Muscle layer of duodenum (tissue), 2 donors: ENCODE measurements around the gene GLIPR1L2.

Source experiments
- H3K27ac ChIP-seq: one replicate; pipeline ENCODE4 v1.7.0; 2013; ENCODE audit warnings: mild to moderate bottlenecking, low read length
- H3K27me3 ChIP-seq: one replicate; pipeline ENCODE4 v1.7.0; 2013; ENCODE audit warnings: low read depth, mild to moderate bottlenecking, control low read depth, low read length
- H3K36me3 ChIP-seq, 2 donors: one replicate each; pipeline ENCODE4 v1.7.0; 2013; ENCODE audit warnings: low read length in 2 of 2, control low read depth in 1 of 2, mild to moderate bottlenecking in 1 of 2; ENCODE audit not compliant: insufficient read depth in 2 of 2, control insufficient read depth in 1 of 2
- H3K4me1 ChIP-seq, 2 donors: one replicate each; pipeline ENCODE4 v1.7.0; 2013; ENCODE audit warnings: low read length in 2 of 2, mild to moderate bottlenecking in 2 of 2, control low read depth in 1 of 2, moderate library complexity in 1 of 2; ENCODE audit not compliant: insufficient read depth in 2 of 2, control insufficient read depth in 1 of 2
- H3K4me3 ChIP-seq, 2 donors: one replicate each; pipeline ENCODE4 v1.7.0; 2013; ENCODE audit warnings: low read length in 2 of 2, low read depth in 1 of 2, mild to moderate bottlenecking in 1 of 2
- H3K9me3 ChIP-seq, 2 donors: one replicate each; pipeline ENCODE4 v1.7.0; 2013; ENCODE audit warnings: low read length in 2 of 2, control low read depth in 1 of 2, mild to moderate bottlenecking in 1 of 2; ENCODE audit not compliant: control insufficient read depth in 1 of 2
- donor health status: healthy.

The GLIPR1L2 gene

DNA sequence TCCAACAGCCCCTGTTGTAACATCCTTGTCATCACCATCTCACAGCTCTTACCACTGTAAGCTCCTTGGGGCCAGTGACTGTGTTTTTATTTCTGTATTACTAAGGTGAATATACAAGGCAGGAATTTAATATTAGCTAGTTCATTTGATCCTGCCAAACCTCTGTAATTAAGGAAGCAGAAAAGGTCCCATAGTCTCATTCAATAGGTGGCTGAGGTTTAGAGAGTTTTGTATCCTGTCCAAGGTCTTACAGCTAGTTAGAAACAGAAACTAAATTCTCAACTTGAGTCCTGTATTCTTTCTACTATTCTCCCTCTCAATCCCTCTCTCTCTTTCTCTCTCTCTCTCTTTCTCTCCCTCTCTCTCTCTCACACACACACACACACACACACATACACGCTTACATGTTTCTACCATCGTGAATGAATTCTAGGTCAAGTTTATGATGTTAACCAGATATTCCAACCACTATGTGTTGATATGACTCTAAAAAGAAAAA lies 89.1 kb downstream of the GLIPR1L2 start:
- H3K9me3 ChIP-seq: no peaks in the 10 kb centered on the region
- H3K4me3 ChIP-seq: peak overlapping the region; percentile 71 to 76
- no peaks in the 10 kb centered on the region for H3K27me3 ChIP-seq
- peaks cover 0 to 4% of the 10 kb centered on the region in 2 donors for H3K36me3 ChIP-seq
- H3K27ac ChIP-seq: peak overlapping the region; percentile 84
- H3K4me1 ChIP-seq: peaks cover 5 to 16% of the 10 kb centered on the region in 2 donors

DNA sequence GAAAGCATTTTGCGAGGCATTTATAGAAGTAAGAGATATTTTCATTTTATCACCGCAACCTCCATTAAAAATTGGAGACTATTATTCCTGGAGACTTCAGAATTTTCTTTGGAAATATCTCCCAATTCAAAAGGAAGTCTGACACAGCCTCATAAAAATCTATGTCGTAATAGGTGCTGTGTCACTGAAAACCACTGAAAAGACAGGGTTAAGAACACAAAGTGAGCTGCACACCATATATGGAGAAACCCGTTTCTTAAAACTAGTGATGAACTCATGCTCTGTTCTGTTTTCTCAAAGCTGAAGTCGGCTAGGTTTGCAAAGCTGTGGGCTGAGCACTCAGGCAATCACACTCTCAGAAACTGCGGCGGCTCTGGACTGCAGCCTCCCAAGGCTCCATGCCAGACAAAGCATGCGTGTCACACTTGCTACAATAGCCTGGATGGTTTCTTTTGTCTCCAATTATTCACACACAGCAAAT lies 89.6 kb downstream of the GLIPR1L2 start, which contains the start of gene GLIPR1:
TSS of gene GLIPR1 (plus strand) at position 287 of the 481 bp plus-strand sequence. CDS start at position 413, 126 bp downstream.
- Histone ChIP-seq H3K27ac (peak within 1 kb of the TSS; percentile 84), H3K4me3 (peak within 1 kb of the TSS; percentile 71 to 76), H3K36me3 (peaks cover 0 to 4% of the 10 kb centered on the region in 2 donors), H3K27me3 (no peaks in the 10 kb centered on the region), H3K9me3 (no peaks in the 10 kb centered on the region), H3K4me1 (peaks cover 5 to 16% of the 10 kb centered on the region in 2 donors)

GRCh38 chr12:75481013-75481705 lies 90.3 kb downstream of the GLIPR1L2 start:
- Histone ChIP-seq H3K9me3 (no peaks in the 10 kb centered on the region), H3K27ac (peak overlapping the region; percentile 84), H3K4me3 (peak overlapping the region; percentile 71 to 76), H3K4me1 (peaks cover 5 to 16% of the 10 kb centered on the region in 2 donors), H3K36me3 (peaks cover 0 to 4% of the 10 kb centered on the region in 2 donors), H3K27me3 (no peaks in the 10 kb centered on the region)

GRCh38 chr12:75481774-75482173 lies 90.9 kb downstream of the GLIPR1L2 start:
- Histone ChIP-seq H3K27ac (peak overlapping the region; percentile 84), H3K4me3 (peak overlapping the region; percentile 71 to 76), H3K9me3 (no peaks in the 10 kb centered on the region), H3K27me3 (no peaks in the 10 kb centered on the region), H3K36me3 (peaks cover 0 to 4% of the 10 kb centered on the region in 2 donors), H3K4me1 (peaks cover 5 to 16% of the 10 kb centered on the region in 2 donors)
